GM12864 (cell line): Measurements from ENCODE around the gene PMP22.

Source experiments
- DNase-seq: peaks from one replicate; pipeline ENCODE4 v3.0.0-alpha.2; 2011; ENCODE audit warnings: low read depth
- H3K4me3 ChIP-seq: 2 replicates; pipeline ENCODE4 v1.5.1; 2011; ENCODE audit warnings: mild to moderate bottlenecking, low read depth, low read length, control low read depth
- CTCF ChIP-seq: IDR thresholded peaks from 2 replicates; pipeline ENCODE4 v1.5.1; 2011; ENCODE audit warnings: low read depth, mild to moderate bottlenecking, moderate library complexity, low read length, control low read depth, inconsistent platforms; ENCODE audit errors: missing control alignments

Gene PMP22

GRCh38 chr17:15303268-15303667, 38.1 kb upstream of the PMP22 start:
- no peak for TF ChIP-seq CTCF
- no peak for DNase-seq
- no peak overlapping the region for H3K4me3 ChIP-seq

DNA sequence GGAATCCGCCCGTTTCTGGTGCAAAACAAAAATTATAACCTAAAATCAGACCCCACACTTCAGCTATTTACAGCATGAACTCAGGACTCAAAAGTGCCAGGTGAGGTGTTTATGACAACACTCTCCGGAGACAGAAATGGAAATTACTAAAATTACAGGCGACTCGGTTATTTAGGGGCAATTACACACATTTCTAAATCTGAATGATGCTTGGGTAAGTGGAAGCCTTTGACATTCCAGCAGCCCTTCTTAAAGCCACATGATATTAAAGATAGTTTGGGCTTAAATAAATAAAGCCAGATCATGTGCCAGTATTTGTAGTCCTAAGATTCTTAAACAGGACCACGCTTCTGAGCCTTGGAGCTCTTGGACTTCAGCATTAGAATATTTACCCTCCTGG, 36.7 kb upstream of the PMP22 start:
- DNase-seq = no peak
- H3K4me3 ChIP-seq = no peak overlapping the region
- no peak for TF ChIP-seq CTCF

DNA sequence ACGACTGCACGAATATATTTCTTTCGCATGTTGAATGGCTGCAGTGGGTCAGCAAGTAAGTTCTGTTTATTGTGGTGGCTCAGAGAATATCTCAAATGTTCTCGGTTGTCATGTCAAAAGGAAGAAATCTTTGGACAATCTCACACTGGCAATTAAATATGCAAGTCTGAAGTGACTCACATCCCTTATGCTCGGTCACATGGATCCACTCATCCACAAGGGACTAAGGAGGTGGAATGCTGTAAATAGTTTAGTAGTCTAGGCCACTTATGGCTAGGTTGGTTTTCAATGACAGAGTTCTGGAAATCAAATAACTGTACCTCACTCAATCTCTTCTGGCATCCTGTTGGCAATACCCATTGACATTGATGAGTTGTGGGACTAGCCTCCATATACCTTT, 33.0 kb upstream of the PMP22 start:
- no peak for DNase-seq
- TF ChIP-seq CTCF = no peak
- H3K4me3 ChIP-seq = no peak overlapping the region

DNA sequence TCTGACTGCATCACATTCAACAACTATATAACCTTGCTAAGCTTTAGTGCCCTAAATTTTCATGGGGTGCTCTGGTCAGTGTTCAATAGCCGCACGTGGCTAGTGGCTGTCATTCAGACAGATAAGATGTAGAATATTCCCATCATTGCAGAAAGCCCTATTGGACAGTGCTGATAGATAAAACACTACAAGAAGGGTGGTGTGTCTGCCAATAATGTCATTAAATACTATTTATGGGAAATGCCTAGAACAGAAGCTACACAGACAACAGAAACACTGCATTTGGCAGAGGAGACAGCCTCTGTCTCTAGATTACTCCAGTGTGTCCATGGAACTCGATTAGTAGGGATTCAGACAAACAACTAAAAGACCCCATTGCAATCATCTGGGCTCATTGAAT, 28.4 kb upstream of the PMP22 start:
- no peak for DNase-seq
- H3K4me3 ChIP-seq = no peak overlapping the region
- TF ChIP-seq CTCF = no peak

- no peak for DNase-seq
- no peak overlapping the region for H3K4me3 ChIP-seq
- TF ChIP-seq CTCF = no peak
These were observed 26.7 kb upstream of the PMP22 start for GRCh38 chr17:15291674-15292361.

GRCh38 chr17:15290605-15291004, 25.5 kb upstream of the PMP22 start:
- no peak for DNase-seq
- no peak for TF ChIP-seq CTCF
- H3K4me3 ChIP-seq = no peak overlapping the region

DNA sequence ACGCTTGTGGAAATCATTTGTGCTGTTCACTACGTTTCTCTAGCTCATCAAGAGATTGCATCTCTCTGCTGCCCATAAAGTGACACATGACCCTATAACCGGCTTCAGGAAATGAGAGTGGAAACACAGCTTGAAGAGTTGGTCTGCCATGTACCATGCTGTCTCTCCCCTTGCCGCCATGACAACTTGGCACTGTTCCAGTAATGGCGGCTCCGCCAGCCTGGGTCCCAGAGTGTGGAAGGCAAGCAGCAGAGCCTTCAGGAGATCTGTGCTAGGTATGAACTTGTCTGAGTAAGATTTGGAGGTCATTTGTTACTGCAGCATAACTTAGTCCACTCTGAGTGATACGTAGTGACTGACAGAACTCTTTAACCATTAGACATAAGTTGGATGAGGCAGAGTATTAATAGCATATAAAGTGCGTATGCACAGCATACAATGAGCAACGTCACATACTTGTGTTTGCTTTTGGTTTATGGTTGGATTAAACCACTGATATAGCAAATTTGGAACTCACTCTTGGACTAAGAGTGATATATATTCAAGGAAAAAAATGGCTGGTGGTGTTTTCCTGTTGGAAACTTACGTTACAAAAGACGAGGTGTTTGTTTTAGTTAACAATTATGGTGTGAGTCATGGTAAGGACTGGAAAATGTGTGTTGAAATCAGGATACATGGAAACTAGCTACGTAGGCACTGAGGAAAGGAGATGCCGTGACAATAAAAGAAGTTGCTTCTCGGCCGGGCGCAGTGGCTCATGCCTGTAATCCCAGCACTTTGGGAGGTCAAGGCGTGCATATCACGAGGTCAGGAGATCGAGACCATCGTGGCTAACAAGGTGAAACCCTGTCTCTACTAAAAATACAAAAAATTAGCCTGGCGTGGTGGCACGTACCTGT, 24.4 kb upstream of the PMP22 start:
- TF ChIP-seq CTCF = no peak
- no peak for DNase-seq

More for the DNA sequence above, 24.4 kb upstream of the PMP22 start:
- no peak overlapping the region for H3K4me3 ChIP-seq
